GM12878 (cell line): ENCODE results near the gene MGP. TPM values are rescaled to one million over a fixed set of nuclear protein-coding genes. Genes with fewer than 3 reads are reported as not detected.

Experiments used
- ATF7 ChIP-seq: fragments of 450-650 bp; IDR thresholded peaks from 2 replicates; pipeline ENCODE4 v1.6.1; 2016; ENCODE audit warnings: low read depth, mild to moderate bottlenecking
- BCL11A ChIP-seq: IDR thresholded peaks from 2 replicates; pipeline ENCODE4 v1.6.1; 2011; ENCODE audit warnings: low read depth, low read length
- EED ChIP-seq: sonication (generic); IDR thresholded peaks from 2 replicates; pipeline ENCODE4 v1.6.1; 2016; ENCODE audit warnings: antibody characterized with exemption, low read depth
- EP300 ChIP-seq, 2 experiments: fragments of 150-350 bp in 1 of 2; IDR thresholded peaks; 2 replicates each; pipeline ENCODE4 v1.6.1; 2011 to 2012; ENCODE audit warnings: low read depth in 2 of 2, low read length in 2 of 2, borderline replicate concordance in 1 of 2, improper control_type of control experiment in 1 of 2, inconsistent platforms in 1 of 2; ENCODE audit not compliant: control insufficient read depth in 1 of 2
- ETV6 ChIP-seq, 2 experiments: fragments of 450-650 bp in 1 of 2; IDR thresholded peaks in 1 of 2; conservative IDR thresholded peaks in 1 of 2; 2 replicates each; pipeline ENCODE4 v1.6.1; 2014; ENCODE audit warnings: antibody characterized with exemption in 1 of 2, borderline replicate concordance in 1 of 2, low read depth in 1 of 2, mild to moderate bottlenecking in 1 of 2, moderate library complexity in 1 of 2
- IKZF1 ChIP-seq: fragments of 450-650 bp; conservative IDR thresholded peaks from 2 replicates; pipeline ENCODE4 v1.6.1; 2017; ENCODE audit warnings: antibody characterized with exemption, mild to moderate bottlenecking
- IRF4 ChIP-seq: IDR thresholded peaks from 2 replicates; pipeline ENCODE4 v1.6.1; 2011; ENCODE audit warnings: low read depth, low read length
- SPI1 ChIP-seq: IDR thresholded peaks from 2 replicates; pipeline ENCODE4 v1.6.1; 2011; ENCODE audit warnings: low read depth, mild to moderate bottlenecking, low read length, moderate library complexity, borderline replicate concordance; ENCODE audit not compliant: insufficient read depth
- ZBED1 ChIP-seq: IDR thresholded peaks from 2 replicates; pipeline ENCODE4 v1.6.1; 2016; ENCODE audit warnings: borderline replicate concordance
- polyA plus RNA-seq, 11 experiments: library from polyadenylated mRNA; depleted of rRNA in 4 of 11; unstranded in 6 of 11; stranded (reverse) in 5 of 11; fragments of >200 nt; fragmentation: Nextera tagmentation in 4 of 11; fragmentation: Illumina TruSeq in 1 of 11; extraction: Ambion mirVana in 4 of 11; extraction: Trizol in 1 of 11; gene quantifications; 1 replicate in 1 of 11; 2 replicates in 10 of 11; pipeline versions ENCODE4 v1.2.1 to v1.2.3, GENCODE V29; 2011 to 2016; ENCODE audit warnings: inconsistent platforms in 2 of 11, missing spikeins in 2 of 11, low read depth in 1 of 11
- total RNA-seq, 4 experiments: library from RNA; depleted of rRNA in 3 of 4; stranded (reverse); fragments of >200 nt in 3 of 4; fragmentation: Illumina TruSeq in 1 of 4; extraction: Trizol in 1 of 4; gene quantifications; 2 replicates each; pipeline versions ENCODE4 v1.2.1 to v1.2.3, GENCODE V29; 2013 to 2021
- TF ChIP-seq, protein P1 (sequence below): IDR thresholded peaks from 2 replicates; pipeline ENCODE4 v1.6.1; 2011; ENCODE audit warnings: mild to moderate bottlenecking, low read depth, low read length, moderate library complexity; ENCODE audit not compliant: insufficient replicate concordance
- TF ChIP-seq, protein P2 (sequence below): fragments of 150-350 bp; IDR thresholded peaks from 2 replicates; pipeline ENCODE4 v1.6.1; 2014; ENCODE audit warnings: mild to moderate bottlenecking, low read depth, low read length
- TF ChIP-seq, protein P3 (sequence below): fragments of 450-650 bp; IDR thresholded peaks from 2 replicates; pipeline ENCODE4 v1.6.1; 2017; ENCODE audit warnings: mild to moderate bottlenecking, low read depth, inconsistent platforms; ENCODE audit not compliant: poor library complexity, severe bottlenecking
- TF ChIP-seq, protein P4 (sequence below): fragments of 450-650 bp; IDR thresholded peaks from 2 replicates; pipeline ENCODE4 v1.6.1; 2016; ENCODE audit warnings: mild to moderate bottlenecking

The MGP gene
- total and polyA plus RNA-seq, 10 of the 15 experiments (the other 5 are each of a cell fraction or from before 2014, with no cell fraction given) = 0.21 to 1.2 TPM; not detected in 8

DNA sequence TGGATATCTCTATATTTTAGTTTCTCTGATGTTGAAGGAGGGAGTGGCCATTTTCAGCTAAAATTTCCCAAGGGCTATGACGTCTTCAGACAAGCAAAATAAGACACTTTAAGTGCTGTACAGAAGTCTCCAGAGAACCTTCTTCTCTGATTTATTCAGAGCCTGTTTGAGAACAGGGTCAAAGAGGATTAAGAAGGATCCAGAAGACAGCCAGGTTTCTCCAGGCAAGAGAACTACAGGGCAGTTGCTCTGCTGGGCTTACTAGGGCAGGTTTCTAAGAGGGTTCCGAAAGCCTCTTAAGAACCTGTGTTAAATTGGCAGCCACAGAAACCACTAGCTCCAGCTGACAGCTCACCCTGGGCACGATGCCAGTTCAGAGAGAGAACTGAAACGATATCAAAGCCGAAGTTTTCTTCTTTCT, 1.2 kb downstream of the MGP start (continued):
- TF ChIP-seq EP300 (IDR thresholded peaks at IDR 0.05; ENCODE audit: borderline replicate concordance in 1 of 2, control insufficient read depth in 1 of 2, low read depth in 2 of 2, low read length in 2 of 2) = peak in 1 of 2 experiments; percentile 36; a peak in 1 of 4 replicates
- TF ChIP-seq IKZF1 = peak; percentile 28; the same call in 1 of the 2 replicates
- 0 out of 2 replicates have a peak, but pooled peaks have one; percentile 24 for TF ChIP-seq IRF4
- TF ChIP-seq, protein P1, sequence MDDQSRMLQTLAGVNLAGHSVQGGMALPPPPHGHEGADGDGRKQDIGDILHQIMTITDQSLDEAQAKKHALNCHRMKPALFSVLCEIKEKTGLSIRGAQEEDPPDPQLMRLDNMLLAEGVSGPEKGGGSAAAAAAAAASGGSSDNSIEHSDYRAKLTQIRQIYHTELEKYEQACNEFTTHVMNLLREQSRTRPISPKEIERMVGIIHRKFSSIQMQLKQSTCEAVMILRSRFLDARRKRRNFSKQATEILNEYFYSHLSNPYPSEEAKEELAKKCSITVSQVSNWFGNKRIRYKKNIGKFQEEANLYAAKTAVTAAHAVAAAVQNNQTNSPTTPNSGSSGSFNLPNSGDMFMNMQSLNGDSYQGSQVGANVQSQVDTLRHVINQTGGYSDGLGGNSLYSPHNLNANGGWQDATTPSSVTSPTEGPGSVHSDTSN = peak; percentile 58
- peak; percentile 85 for TF ChIP-seq SPI1
- peak; percentile 51; the same call in 1 of the 2 replicates for TF ChIP-seq BCL11A
- TF ChIP-seq EED = 0 out of 2 replicates have a peak, but pooled peaks have one; percentile 18
- TF ChIP-seq, protein P2, sequence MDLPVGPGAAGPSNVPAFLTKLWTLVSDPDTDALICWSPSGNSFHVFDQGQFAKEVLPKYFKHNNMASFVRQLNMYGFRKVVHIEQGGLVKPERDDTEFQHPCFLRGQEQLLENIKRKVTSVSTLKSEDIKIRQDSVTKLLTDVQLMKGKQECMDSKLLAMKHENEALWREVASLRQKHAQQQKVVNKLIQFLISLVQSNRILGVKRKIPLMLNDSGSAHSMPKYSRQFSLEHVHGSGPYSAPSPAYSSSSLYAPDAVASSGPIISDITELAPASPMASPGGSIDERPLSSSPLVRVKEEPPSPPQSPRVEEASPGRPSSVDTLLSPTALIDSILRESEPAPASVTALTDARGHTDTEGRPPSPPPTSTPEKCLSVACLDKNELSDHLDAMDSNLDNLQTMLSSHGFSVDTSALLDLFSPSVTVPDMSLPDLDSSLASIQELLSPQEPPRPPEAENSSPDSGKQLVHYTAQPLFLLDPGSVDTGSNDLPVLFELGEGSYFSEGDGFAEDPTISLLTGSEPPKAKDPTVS = no peak
- no peak for TF ChIP-seq ZBED1
- TF ChIP-seq, protein P3, sequence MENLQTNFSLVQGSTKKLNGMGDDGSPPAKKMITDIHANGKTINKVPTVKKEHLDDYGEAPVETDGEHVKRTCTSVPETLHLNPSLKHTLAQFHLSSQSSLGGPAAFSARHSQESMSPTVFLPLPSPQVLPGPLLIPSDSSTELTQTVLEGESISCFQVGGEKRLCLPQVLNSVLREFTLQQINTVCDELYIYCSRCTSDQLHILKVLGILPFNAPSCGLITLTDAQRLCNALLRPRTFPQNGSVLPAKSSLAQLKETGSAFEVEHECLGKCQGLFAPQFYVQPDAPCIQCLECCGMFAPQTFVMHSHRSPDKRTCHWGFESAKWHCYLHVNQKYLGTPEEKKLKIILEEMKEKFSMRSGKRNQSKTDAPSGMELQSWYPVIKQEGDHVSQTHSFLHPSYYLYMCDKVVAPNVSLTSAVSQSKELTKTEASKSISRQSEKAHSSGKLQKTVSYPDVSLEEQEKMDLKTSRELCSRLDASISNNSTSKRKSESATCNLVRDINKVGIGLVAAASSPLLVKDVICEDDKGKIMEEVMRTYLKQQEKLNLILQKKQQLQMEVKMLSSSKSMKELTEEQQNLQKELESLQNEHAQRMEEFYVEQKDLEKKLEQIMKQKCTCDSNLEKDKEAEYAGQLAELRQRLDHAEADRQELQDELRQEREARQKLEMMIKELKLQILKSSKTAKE = peak; percentile 45
- peak; percentile 26; the same call in 1 of the 2 replicates for TF ChIP-seq ATF7
- no peak for TF ChIP-seq ETV6 (conservative IDR thresholded peaks at IDR 0.05 in 1 of 2, IDR thresholded peaks at IDR 0.05 in 1 of 2; ENCODE audit: borderline replicate concordance in 1 of 2, low read depth in 1 of 2)
- TF ChIP-seq, protein P4, sequence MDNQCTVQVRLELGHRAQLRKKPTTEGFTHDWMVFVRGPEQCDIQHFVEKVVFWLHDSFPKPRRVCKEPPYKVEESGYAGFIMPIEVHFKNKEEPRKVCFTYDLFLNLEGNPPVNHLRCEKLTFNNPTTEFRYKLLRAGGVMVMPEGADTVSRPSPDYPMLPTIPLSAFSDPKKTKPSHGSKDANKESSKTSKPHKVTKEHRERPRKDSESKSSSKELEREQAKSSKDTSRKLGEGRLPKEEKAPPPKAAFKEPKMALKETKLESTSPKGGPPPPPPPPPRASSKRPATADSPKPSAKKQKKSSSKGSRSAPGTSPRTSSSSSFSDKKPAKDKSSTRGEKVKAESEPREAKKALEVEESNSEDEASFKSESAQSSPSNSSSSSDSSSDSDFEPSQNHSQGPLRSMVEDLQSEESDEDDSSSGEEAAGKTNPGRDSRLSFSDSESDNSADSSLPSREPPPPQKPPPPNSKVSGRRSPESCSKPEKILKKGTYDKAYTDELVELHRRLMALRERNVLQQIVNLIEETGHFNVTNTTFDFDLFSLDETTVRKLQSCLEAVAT = peak; percentile 73
